OCI-LY7 (cell line): Measurements from ENCODE around the gene CXCR5.

ENCODE experiments used
- EZH2phosphoT487 ChIP-seq: fragments of 200-600 bp; sonication (generic); IDR thresholded peaks from 2 replicates; pipeline ENCODE4 v1.6.1; 2018; ENCODE audit warnings: low read depth, borderline replicate concordance, mild to moderate bottlenecking, mixed run types, antibody characterized with exemption, low read length, moderate library complexity, mixed read lengths
- TF ChIP-seq, protein P1 (sequence below): fragments of 200-600 bp; sonication (generic); conservative IDR thresholded peaks from 2 replicates; pipeline ENCODE4 v1.5.1; 2014; ENCODE audit warnings: mild to moderate bottlenecking, antibody characterized with exemption, low read length, moderate library complexity, mixed read lengths

DNA sequence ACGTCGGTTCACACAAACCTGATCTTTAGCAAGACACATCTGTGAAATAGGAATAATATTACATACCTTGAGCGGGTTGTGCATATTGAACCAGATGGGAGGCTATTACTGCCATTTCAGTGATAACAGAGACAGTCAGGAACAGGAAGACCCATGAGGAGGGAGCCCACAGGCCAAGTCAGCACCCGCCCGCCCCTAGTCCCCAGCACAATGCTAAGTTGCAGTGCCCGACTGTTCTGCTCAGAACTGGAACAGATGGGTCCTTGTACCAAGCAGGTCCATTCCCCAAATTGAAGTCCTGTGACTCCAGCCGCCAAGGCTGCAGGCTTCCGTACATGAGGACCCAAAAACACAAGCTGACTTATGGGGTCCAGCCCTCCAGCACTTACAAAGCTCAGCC lies 9.3 kb downstream of the CXCR5 start:
- TF ChIP-seq, protein P1, sequence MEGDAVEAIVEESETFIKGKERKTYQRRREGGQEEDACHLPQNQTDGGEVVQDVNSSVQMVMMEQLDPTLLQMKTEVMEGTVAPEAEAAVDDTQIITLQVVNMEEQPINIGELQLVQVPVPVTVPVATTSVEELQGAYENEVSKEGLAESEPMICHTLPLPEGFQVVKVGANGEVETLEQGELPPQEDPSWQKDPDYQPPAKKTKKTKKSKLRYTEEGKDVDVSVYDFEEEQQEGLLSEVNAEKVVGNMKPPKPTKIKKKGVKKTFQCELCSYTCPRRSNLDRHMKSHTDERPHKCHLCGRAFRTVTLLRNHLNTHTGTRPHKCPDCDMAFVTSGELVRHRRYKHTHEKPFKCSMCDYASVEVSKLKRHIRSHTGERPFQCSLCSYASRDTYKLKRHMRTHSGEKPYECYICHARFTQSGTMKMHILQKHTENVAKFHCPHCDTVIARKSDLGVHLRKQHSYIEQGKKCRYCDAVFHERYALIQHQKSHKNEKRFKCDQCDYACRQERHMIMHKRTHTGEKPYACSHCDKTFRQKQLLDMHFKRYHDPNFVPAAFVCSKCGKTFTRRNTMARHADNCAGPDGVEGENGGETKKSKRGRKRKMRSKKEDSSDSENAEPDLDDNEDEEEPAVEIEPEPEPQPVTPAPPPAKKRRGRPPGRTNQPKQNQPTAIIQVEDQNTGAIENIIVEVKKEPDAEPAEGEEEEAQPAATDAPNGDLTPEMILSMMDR: no peak
- no peak for TF ChIP-seq EZH2phosphoT487
